ENCODE data around the gene CES4A. TPM values are rescaled to one million over a fixed set of nuclear protein-coding genes. Genes with fewer than 3 reads are reported as not detected.

The CES4A gene
- total RNA-seq, 1 donor from 2014 or later, result 18.5 TPM

GRCh38 chr16:66975302-66975893, 13.0 kb upstream of the CES4A start:
- Mint-ChIP-seq H3K27ac (no peak overlapping the region), H3K4me1 (no peaks in the 10 kb centered on the region), H3K36me3 (no peaks in the 10 kb centered on the region), H3K4me3 (no peak overlapping the region), H3K27me3 (ENCODE audit: low read depth) (peaks cover 7% of the 10 kb centered on the region), H3K9me3 (no peaks in the 10 kb centered on the region)
- DNase-seq (ENCODE audit: low spot score in 2 of 2, unreplicated experiment in 2 of 2), result no peak
- no peak for TF ChIP-seq CTCF (IDR thresholded peaks at IDR 0.05; ENCODE audit: unreplicated experiment)

GRCh38 chr16:66976746-66977145, 11.6 kb upstream of the CES4A start:
- H3K4me1 Mint-ChIP-seq, result no peaks in the 10 kb centered on the region
- TF ChIP-seq CTCF (IDR thresholded peaks at IDR 0.05; ENCODE audit: unreplicated experiment), result no peak

DNA sequence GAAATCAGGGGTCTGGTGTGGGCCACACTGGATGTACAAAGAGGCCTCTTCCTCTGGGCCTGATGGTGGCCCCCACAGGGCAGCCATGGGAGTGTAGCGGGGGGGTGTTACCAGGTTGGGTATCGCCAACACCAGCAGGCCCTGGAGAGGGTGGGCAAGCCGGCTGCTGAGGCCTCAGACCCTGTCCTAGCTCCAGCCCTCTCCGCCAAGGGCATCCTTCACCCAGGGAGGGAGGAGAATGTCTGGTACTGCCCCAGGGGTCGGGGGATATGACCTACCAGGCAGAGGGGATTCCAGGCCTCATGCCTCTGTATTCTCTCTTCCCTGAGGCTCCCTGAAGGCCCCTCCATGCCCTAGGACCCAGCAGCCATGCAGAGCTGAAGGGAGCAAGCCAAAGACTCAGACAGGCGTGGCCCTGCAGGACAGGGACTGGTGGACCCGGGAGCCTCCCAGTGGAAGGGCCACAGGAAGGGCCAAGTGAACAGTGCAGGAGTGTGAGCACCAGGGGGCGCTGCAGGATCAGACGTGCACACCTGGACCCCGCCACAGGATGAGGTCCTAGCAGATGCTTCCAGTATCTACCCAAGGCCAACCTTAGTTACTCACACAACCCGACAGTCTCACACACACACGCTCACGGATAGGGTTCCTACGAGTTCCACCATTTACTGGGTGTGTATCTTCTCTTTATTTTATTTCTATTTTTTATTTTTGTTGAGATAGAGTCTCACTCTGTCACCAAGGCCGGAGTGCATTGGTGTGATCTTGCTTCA, 10.9 kb upstream of the CES4A start:
- peak; percentile 94 for TF ChIP-seq CTCF (IDR thresholded peaks at IDR 0.05; ENCODE audit: unreplicated experiment)
- peaks cover 14% of the 10 kb centered on the region for H3K27me3 Mint-ChIP-seq (ENCODE audit: low read depth)
- no peaks in the 10 kb centered on the region for H3K9me3 Mint-ChIP-seq
- DNase-seq (ENCODE audit: low spot score in 2 of 2, unreplicated experiment in 2 of 2), result peak; percentile 82 to 94
- no peak overlapping the region for H3K27ac Mint-ChIP-seq
- H3K4me3 Mint-ChIP-seq, result no peak overlapping the region
- H3K36me3 Mint-ChIP-seq, result no peaks in the 10 kb centered on the region
- H3K4me1 Mint-ChIP-seq, result no peaks in the 10 kb centered on the region

More at GRCh38 chr16:66976746-66977145, 11.6 kb upstream of the CES4A start:
- no peaks in the 10 kb centered on the region for H3K9me3 Mint-ChIP-seq
- H3K36me3 Mint-ChIP-seq, result no peaks in the 10 kb centered on the region
- H3K4me3 Mint-ChIP-seq, result no peak overlapping the region
- H3K27ac Mint-ChIP-seq, result no peak overlapping the region
- peaks cover 13% of the 10 kb centered on the region for H3K27me3 Mint-ChIP-seq (ENCODE audit: low read depth)
- DNase-seq (ENCODE audit: low spot score in 2 of 2, unreplicated experiment in 2 of 2), result no peak

DNA sequence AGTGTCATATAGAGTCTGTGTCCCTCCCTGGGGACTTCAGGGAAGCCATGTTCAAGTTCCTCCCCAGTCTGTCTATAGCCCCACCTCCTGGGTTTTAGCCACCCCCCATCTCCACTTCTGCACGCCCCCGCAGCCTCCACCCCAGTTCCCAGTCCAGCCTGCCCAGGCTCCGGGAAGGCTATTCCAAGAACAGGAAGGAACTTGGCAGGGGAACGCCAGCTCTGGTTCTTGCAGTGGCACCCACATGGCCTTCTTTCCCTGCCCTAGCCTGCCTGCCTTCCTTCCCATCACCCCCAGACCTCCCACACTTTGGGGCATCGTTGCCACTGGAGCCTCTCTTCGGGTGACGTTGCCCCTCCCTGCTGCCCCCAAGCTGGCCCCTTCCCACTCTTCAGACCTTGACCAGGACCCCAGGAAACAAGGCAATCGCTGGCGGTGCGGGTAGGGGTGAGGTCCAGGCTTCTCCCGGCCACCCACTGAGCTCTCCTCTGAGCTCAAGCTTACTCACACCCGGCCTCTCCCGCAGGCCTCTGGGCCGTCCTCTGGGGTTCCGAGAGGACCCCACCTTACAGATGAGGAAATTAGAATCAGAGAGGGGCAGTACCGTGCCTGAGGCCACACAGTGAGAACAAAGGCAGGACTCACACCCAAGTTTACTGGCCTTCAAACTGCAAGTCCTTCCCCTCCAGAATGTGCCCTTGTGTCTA, 9.2 kb upstream of the CES4A start:
- H3K4me3 Mint-ChIP-seq, result no peak overlapping the region
- no peak for TF ChIP-seq CTCF (IDR thresholded peaks at IDR 0.05; ENCODE audit: unreplicated experiment)
- H3K27me3 Mint-ChIP-seq (ENCODE audit: low read depth), result peaks cover 16% of the 10 kb centered on the region
- no peaks in the 10 kb centered on the region for H3K36me3 Mint-ChIP-seq
- H3K9me3 Mint-ChIP-seq, result no peaks in the 10 kb centered on the region
- no peaks in the 10 kb centered on the region for H3K4me1 Mint-ChIP-seq
- no peak overlapping the region for H3K27ac Mint-ChIP-seq
- DNase-seq (ENCODE audit: low spot score in 2 of 2, unreplicated experiment in 2 of 2), result no peak

DNA sequence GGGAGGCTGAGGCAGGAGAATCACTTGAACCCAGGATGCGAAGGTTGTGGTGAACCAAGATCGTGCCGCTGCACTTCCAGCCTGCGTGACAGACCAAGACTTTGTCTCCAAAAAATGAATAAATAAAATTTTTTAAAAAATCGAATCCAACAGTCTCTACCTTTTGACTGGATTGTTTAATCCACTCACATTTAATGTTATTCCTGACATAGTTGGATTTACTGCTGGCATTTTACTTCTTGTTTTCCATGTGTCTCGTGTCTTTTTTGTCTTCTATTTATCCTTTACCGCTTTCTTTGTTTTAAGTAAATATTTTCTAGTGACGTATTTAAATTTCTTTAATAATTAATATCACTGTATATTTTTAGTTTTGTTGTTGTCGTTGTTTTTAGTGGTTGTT, 5.4 kb upstream of the CES4A start:
- H3K4me3 Mint-ChIP-seq, result no peak overlapping the region
- H3K27ac Mint-ChIP-seq, result no peak overlapping the region
- H3K9me3 Mint-ChIP-seq, result no peaks in the 10 kb centered on the region
- no peak for TF ChIP-seq CTCF (IDR thresholded peaks at IDR 0.05; ENCODE audit: unreplicated experiment)
- H3K4me1 Mint-ChIP-seq, result no peaks in the 10 kb centered on the region
- no peak for DNase-seq (ENCODE audit: low spot score in 2 of 2, unreplicated experiment in 2 of 2)
- peaks cover 13% of the 10 kb centered on the region for H3K27me3 Mint-ChIP-seq (ENCODE audit: low read depth)
- no peaks in the 10 kb centered on the region for H3K36me3 Mint-ChIP-seq
